Putamen (tissue), 1 donor: ENCODE measurements around the gene ADGRD2.

Experiments used
- DNase-seq: peaks from one replicate; pipeline ENCODE4 v3.0.0-alpha.2; 2016; ENCODE audit warnings: low spot score

ADGRD2 gene

GRCh38 chr9:124457887-124458431 is 7.7 kb downstream of the ADGRD2 start:
- no peak for DNase-seq

GRCh38 chr9:124458441-124458840 is 8.2 kb downstream of the ADGRD2 start:
- DNase-seq: no peak

- DNase-seq: no peak
Measured at GRCh38 chr9:124462739-124463138, 12.5 kb downstream of the ADGRD2 start.

- no peak for DNase-seq
Measured at GRCh38 chr9:124465736-124466135, 15.5 kb downstream of the ADGRD2 start.

- DNase-seq: no peak
Measured at GRCh38 chr9:124467410-124468060, 17.3 kb downstream of the ADGRD2 start.

- DNase-seq: no peak
Measured at GRCh38 chr9:124468061-124468740, 17.9 kb downstream of the ADGRD2 start.

- DNase-seq: no peak
Measured at GRCh38 chr9:124469011-124469832, 19.0 kb downstream of the ADGRD2 start.

- no peak for DNase-seq
Measured at GRCh38 chr9:124470306-124470705, 20.1 kb downstream of the ADGRD2 start.

GRCh38 chr9:124470726-124471125 is 20.5 kb downstream of the ADGRD2 start:
- DNase-seq: no peak

- DNase-seq: no peak
Measured at GRCh38 chr9:124471761-124472160, 21.5 kb downstream of the ADGRD2 start.

GRCh38 chr9:124472770-124473169 is 22.5 kb downstream of the ADGRD2 start:
- DNase-seq: no peak

GRCh38 chr9:124473310-124473709 is 23.1 kb downstream of the ADGRD2 start:
- DNase-seq: no peak

- DNase-seq: no peak
Measured at GRCh38 chr9:124474151-124474550, 23.9 kb downstream of the ADGRD2 start.

- no peak for DNase-seq
Measured at GRCh38 chr9:124475158-124475867, 25.1 kb downstream of the ADGRD2 start.

GRCh38 chr9:124475868-124476690 is 25.8 kb downstream of the ADGRD2 start:
- DNase-seq: no peak

- no peak for DNase-seq
Measured at GRCh38 chr9:124477211-124477647, 27.0 kb downstream of the ADGRD2 start.

GRCh38 chr9:124477648-124478285 is 27.5 kb downstream of the ADGRD2 start:
- DNase-seq: no peak

GRCh38 chr9:124478354-124478753 is 28.1 kb downstream of the ADGRD2 start:
- no peak for DNase-seq

- no peak for DNase-seq
Measured at GRCh38 chr9:124479371-124479770, 29.1 kb downstream of the ADGRD2 start.

- DNase-seq: no peak
Measured at GRCh38 chr9:124479947-124480620, 29.8 kb downstream of the ADGRD2 start.
